ENCODE data around the gene PTX4.
"Not testable (repeated sequence)": the region's sequence is repeated elsewhere in the genome, so short reads cannot be mapped to it uniquely, and the experiment has no call there.

PTX4 gene

DNA sequence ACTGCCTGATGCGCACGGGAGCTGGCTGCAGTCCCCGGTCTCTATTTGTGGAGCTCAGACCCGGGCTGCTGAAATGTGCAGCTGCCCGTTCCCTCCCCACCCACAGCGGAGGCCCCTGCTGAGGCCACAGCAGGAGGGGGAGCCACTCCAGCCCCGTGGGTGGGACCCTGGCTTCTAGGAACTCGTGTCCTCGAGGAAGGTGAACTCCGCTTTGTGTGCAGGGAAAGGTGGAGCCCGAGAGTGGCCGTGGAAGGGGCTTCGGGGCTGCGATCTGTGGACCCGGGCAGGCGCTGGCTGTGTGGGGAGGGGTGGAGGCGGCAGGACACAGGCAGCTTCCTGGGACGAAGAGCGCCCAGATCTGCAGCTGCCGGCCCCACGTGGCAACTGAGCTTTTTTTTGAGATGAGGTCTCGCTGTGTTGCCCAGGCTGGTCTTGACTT lies 47.3 kb downstream of the PTX4 start:
- DNase-seq, result no peak

- not testable (repeated sequence) for DNase-seq
These were observed 49.1 kb downstream of the PTX4 start for GRCh38 chr16:1439699-1440074.

DNA sequence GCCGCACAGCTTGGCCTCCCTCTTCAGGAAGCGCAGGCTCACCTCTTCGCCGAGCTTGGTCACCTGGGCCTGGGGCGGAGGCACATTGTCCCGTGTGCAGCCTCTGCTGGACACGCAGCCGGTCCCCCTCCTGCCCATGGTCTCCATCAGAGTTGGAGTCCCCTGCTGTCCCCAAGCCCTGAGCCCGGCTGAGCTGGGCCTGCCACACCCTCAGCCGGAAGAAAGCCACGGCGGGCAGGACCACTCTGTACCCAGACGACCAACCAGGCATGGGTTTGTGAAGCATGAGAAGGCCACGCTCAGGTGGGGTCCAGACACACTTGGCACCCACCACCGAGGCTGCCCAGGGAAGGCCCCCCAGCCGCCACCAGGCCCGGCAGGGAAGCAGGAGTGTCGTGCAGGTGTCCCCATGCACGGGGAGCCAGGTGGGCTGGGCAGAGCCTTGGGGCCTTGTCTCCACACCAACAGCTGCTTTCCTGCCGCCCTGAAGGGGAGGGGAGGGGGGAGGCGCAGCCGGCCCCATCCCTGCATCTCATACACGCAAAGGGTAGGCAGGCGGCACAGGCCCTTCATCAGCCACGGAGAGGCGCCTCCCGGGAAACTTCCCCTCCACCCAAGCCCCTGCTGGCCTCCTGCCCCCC lies 49.6 kb downstream of the PTX4 start:
- no peak for DNase-seq

DNA sequence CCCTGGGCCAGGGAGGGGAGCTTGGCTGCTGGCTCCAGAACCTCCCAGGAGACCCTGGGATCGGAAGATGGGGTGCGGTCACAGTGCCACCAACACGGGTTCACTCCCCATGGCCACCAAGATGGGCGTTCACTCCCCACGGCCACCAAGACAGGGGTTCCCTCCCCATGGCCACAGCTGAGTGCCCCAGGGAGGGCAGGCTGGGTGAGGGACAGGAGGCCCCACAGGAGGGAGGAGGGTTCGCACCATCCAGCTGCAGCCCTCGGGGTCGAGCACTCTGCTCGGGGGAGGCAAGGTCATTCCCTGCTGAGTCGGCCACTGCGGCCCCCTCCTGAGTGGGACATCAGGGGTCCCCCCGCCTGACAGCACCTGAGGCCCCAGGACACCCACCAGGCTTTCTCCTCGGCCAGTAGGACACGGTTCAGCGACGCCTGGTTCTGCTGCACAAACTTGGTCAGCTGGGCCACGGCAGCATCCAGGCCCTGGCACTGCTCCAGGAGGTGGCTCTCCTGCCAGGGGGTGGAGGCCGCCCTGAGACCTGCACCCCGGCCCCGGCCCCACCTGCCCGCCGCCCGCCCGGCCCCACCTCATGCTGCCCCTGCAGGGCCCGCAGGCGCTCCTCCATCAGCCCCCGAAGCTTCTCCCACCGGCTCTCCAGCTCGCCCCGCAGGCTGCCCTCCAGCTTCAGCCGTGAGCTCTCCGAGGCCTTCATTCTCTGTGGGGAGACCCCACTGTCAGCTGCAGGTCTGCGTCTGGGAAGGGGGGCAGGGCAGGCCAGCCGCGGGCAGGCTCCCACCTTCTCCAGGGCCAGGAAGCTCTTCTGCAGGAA lies 50.3 kb downstream of the PTX4 start:
- no peak for DNase-seq

DNA sequence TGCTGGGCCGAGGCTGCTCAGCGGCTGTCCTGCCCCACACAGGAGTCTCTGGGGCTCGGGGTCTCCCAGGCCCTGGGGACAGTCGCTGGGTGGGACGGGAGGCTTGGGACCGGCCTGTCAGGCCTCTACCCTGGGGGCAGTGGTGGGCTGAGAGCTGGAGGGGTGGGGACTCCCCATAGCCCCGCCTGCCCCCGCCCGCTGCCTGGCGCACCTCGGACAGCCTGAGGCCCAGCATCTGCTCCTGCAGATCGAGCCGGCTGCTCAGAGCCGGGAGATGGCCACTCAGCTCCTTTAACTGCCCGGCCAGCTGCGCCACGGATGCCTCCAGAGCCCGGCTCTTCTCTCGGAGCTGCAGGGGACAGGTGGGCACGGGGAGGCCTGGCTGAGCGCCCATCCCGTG lies 51.1 kb downstream of the PTX4 start:
- no peak for DNase-seq

- no peak for DNase-seq
These were observed 51.9 kb downstream of the PTX4 start for GRCh38 chr16:1436731-1437355.

DNA sequence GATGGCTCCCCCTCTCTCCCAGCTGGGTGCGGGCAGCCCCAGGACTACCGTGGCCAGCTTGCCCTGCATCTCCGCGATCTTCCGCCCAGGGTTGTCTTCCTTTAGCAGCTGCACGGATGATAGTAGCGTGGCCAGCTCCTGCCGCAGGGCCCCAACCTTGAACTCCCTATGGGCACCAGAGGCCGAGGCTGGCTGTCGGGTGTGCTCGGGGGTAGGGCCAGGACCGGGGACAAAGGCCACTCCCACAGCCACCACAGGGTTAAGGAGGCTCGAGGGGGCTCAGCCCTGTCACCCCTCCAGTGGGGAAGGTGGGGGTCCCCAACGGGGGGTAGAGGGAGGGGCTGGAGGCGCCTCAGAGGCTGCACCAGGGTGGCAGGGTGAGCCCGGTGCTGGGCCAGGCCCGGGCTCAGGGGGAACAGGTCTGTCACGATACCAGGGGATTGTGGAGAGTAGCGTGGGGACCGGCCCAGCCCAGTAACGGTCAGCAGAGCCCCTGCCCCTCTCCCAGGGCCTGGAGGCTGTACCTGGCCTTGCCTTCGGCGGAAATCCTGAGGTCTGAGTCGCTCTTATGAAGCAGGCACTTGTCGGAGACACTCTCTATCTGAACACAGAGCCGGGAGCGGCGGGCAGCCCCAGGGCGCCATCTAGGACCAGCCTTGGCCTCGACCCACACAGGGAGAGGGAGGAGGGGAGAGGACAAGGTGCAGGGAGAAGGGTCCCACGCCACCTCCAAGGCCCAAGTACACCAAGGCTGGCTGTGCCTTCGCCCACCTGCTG lies 52.6 kb downstream of the PTX4 start:
- DNase-seq, result no peak

Measured in NCI-H1092 (cell line).